GM12878 (cell line): ENCODE results near the gene LARP4B. TPM values are rescaled to one million over a fixed set of nuclear protein-coding genes. Genes with fewer than 3 reads are reported as not detected.

Experiments
- ATAC-seq: fragments of 200-7000 bp; cut with Tn5 transposase; 3 replicates; pipeline ENCODE4 v1.9.1; 2020; ENCODE audit warnings: mild to moderate bottlenecking, moderate library complexity
- BruUV-seq: library from RNA; stranded (reverse); fragments of 400-500 nt; replicated peaks from 2 replicates; lab custom pipeline; 2021; lab: Mats Ljungman, UMichigan
- CTCF ChIA-PET: fragments of 300-600 bp; sonication (Branson Sonifier 250); formaldehyde crosslinking; extraction: SDS; loops from one replicate; lab custom pipeline; 2021; ENCODE audit warnings: inconsistent platforms; lab: Yijun Ruan, JAX
- POLR2A ChIA-PET: fragments of 350-600 bp; formaldehyde crosslinking; extraction: SDS; loops from one replicate; lab custom pipeline; 2021; ENCODE audit warnings: inconsistent platforms; lab: Charles Lee
- RAD21 ChIA-PET: fragments of 300-600 bp; sonication (Branson Sonifier 250); formaldehyde crosslinking; loops from one replicate; lab custom pipeline; 2023; ENCODE audit warnings: antibody characterized with exemption; ENCODE audit not compliant: unreplicated experiment; lab: Charles Lee
- SMC1A ChIA-PET: fragments of 300-600 bp; sonication (Branson Sonifier 250); formaldehyde crosslinking; loops from one replicate; lab custom pipeline; 2023; ENCODE audit not compliant: unreplicated experiment, uncharacterized antibody; lab: Charles Lee
- DNase-seq: peaks from one replicate; pipeline ENCODE4 v3.0.0-alpha.2; 2011; ENCODE audit warnings: low read depth, low spot score
- FAIRE-seq: peaks from 3 replicates; lab custom pipeline; 2011; peaks lifted over from hg19 to GRCh38; lab: Jason Lieb, UNC
- H2AFZ ChIP-seq: 2 replicates; pipeline ENCODE4 v1.6.0; 2011; ENCODE audit warnings: low read depth, low read length, control low read depth; ENCODE audit not compliant: control insufficient read depth
- H3K27ac ChIP-seq: 2 replicates; pipeline ENCODE4 v1.5.1; 2011; ENCODE audit warnings: control low read depth; ENCODE audit not compliant: control insufficient read depth, insufficient read depth
- H3K27me3 ChIP-seq, 2 experiments: replicated peaks in 1 of 2; 2 replicates each; pipeline versions ENCODE4 v1.6.0 to v1.6.1; 2011; ENCODE audit warnings: low read length in 1 of 2; ENCODE audit not compliant: control insufficient read depth in 2 of 2, insufficient read depth in 2 of 2
- H3K36me3 ChIP-seq, 2 experiments: 2 replicates each; pipeline ENCODE4 v1.5.1; 2011; ENCODE audit warnings: low read length in 1 of 2; ENCODE audit not compliant: control insufficient read depth in 2 of 2, insufficient read depth in 2 of 2
- H3K4me1 ChIP-seq: 2 replicates; pipeline ENCODE4 v1.6.1; 2011; ENCODE audit warnings: mild to moderate bottlenecking, low read length, moderate library complexity, mixed read lengths; ENCODE audit not compliant: control insufficient read depth, insufficient read depth
- H3K4me2 ChIP-seq: 2 replicates; pipeline ENCODE4 v1.6.0; 2011; ENCODE audit warnings: control low read depth; ENCODE audit not compliant: control insufficient read depth, insufficient read depth
- H3K4me3 ChIP-seq: fragments of 200-600 bp; sonication (generic); 2 replicates; pipeline ENCODE4 v1.5.1; 2016
- H3K79me2 ChIP-seq: 2 replicates; pipeline ENCODE4 v1.6.0; 2011; ENCODE audit warnings: low read length; ENCODE audit not compliant: control insufficient read depth, insufficient read depth
- H3K9ac ChIP-seq: 2 replicates; pipeline ENCODE4 v1.8.0; 2011; ENCODE audit warnings: low read length, control low read depth, mixed read lengths; ENCODE audit not compliant: control insufficient read depth, insufficient read depth
- H3K9me3 ChIP-seq: replicated peaks from 3 replicates; pipeline ENCODE4 v1.5.1; 2011; ENCODE audit warnings: mild to moderate bottlenecking, low read length; ENCODE audit not compliant: control insufficient read depth, insufficient read depth
- H4K20me1 ChIP-seq: 2 replicates; pipeline ENCODE4 v1.6.0; 2011; ENCODE audit not compliant: control insufficient read depth, insufficient read depth
- ATF2 ChIP-seq: IDR thresholded peaks from 2 replicates; pipeline ENCODE4 v1.6.1; 2012; ENCODE audit warnings: low read length, inconsistent platforms
- BCL3 ChIP-seq: IDR thresholded peaks from 2 replicates; pipeline ENCODE4 v1.6.1; 2011; ENCODE audit warnings: borderline replicate concordance, low read depth, mild to moderate bottlenecking, moderate library complexity, low read length; ENCODE audit not compliant: insufficient read depth, poor library complexity, severe bottlenecking
- EP300 ChIP-seq, 2 experiments: fragments of 150-350 bp in 1 of 2; IDR thresholded peaks; 2 replicates each; pipeline ENCODE4 v1.6.1; 2011 to 2012; ENCODE audit warnings: low read depth in 2 of 2, low read length in 2 of 2, borderline replicate concordance in 1 of 2, improper control_type of control experiment in 1 of 2, inconsistent platforms in 1 of 2; ENCODE audit not compliant: control insufficient read depth in 1 of 2
- MLLT1 ChIP-seq: fragments of 450-650 bp; IDR thresholded peaks from 2 replicates; pipeline ENCODE4 v1.6.1; 2016; ENCODE audit warnings: mild to moderate bottlenecking
- MXI1 ChIP-seq: fragments of 150-350 bp; IDR thresholded peaks from 2 replicates; pipeline ENCODE4 v1.6.1; 2011; ENCODE audit warnings: low read depth, mild to moderate bottlenecking, inconsistent platforms, low read length, improper control_type of control experiment
- NFIC ChIP-seq: IDR thresholded peaks from 2 replicates; pipeline ENCODE4 v1.6.1; 2012; ENCODE audit warnings: low read depth, mild to moderate bottlenecking, inconsistent platforms, low read length, moderate library complexity
- PAX8 ChIP-seq: fragments of 450-650 bp; IDR thresholded peaks from 2 replicates; pipeline ENCODE4 v1.6.1; 2017; ENCODE audit warnings: mild to moderate bottlenecking, moderate library complexity
- POLR2A ChIP-seq: IDR thresholded peaks from 2 replicates; pipeline ENCODE4 v1.6.1; 2011; ENCODE audit warnings: low read depth, mild to moderate bottlenecking, low read length
- POLR2AphosphoS2 ChIP-seq: IDR thresholded peaks from 2 replicates; pipeline ENCODE4 v1.6.1; 2011; ENCODE audit warnings: low read depth, mild to moderate bottlenecking, low read length, improper control_type of control experiment, moderate library complexity
- RAD21 ChIP-seq: IDR thresholded peaks from 2 replicates; pipeline ENCODE4 v1.6.1; 2011; ENCODE audit warnings: mild to moderate bottlenecking, low read depth, low read length, moderate library complexity; ENCODE audit not compliant: insufficient read depth
- RAD51 ChIP-seq: fragments of 450-650 bp; IDR thresholded peaks from 2 replicates; pipeline ENCODE4 v1.6.1; 2016; ENCODE audit warnings: moderate library complexity, mild to moderate bottlenecking, inconsistent platforms
- RUNX3 ChIP-seq: IDR thresholded peaks from 2 replicates; pipeline ENCODE4 v1.6.1; 2012; ENCODE audit warnings: low read length, inconsistent platforms
- SKIL ChIP-seq: fragments of 450-650 bp; IDR thresholded peaks from 2 replicates; pipeline ENCODE4 v1.6.1; 2017; ENCODE audit warnings: mild to moderate bottlenecking, low read depth, inconsistent platforms; ENCODE audit not compliant: poor library complexity, severe bottlenecking
- SMAD1 ChIP-seq: fragments of 450-650 bp; IDR thresholded peaks from 2 replicates; pipeline ENCODE4 v1.6.1; 2018; ENCODE audit warnings: mild to moderate bottlenecking, low read depth; ENCODE audit not compliant: partially characterized antibody
- SMARCA5 ChIP-seq: fragments of 450-650 bp; IDR thresholded peaks from 2 replicates; pipeline ENCODE4 v1.6.1; 2017; ENCODE audit warnings: mild to moderate bottlenecking
- SRF ChIP-seq, 2 experiments: IDR thresholded peaks; 2 replicates each; pipeline ENCODE4 v1.6.1; 2011; ENCODE audit warnings: low read depth in 2 of 2, low read length in 2 of 2, mild to moderate bottlenecking in 1 of 2, moderate library complexity in 1 of 2
- ZNF217 ChIP-seq: fragments of 450-650 bp; IDR thresholded peaks from 2 replicates; pipeline ENCODE4 v1.6.1; 2017; ENCODE audit warnings: antibody characterized with exemption, mild to moderate bottlenecking
- WGBS: methylation state at CpG from one replicate; pipeline ENCODE4 v1.1.6; 2016; ENCODE audit warnings: low lambda C conversion rate; ENCODE audit not compliant: insufficient replicate concordance, insufficient coverage; ENCODE audit errors: missing lambda C conversion rate; 5-methylcytosine and 5-hydroxymethylcytosine counted together
- in situ Hi-C: fragments of 300-500 bp; cut with MboI; formaldehyde crosslinking; loops from 9 replicates; pipeline ENCODE4 v1.14.3; 2018; ENCODE audit warnings: mixed read lengths
- intact Hi-C: fragments of 100-400 bp; cut with micrococcal nuclease; formaldehyde crosslinking; loops from one replicate; pipeline ENCODE4 v1.14.2; 2022; ENCODE audit not compliant: unreplicated experiment
- polyA plus RNA-seq, 11 experiments: library from polyadenylated mRNA; depleted of rRNA in 4 of 11; unstranded in 6 of 11; stranded (reverse) in 5 of 11; fragments of >200 nt; fragmentation: Nextera tagmentation in 4 of 11; fragmentation: Illumina TruSeq in 1 of 11; extraction: Ambion mirVana in 4 of 11; extraction: Trizol in 1 of 11; gene quantifications; 1 replicate in 1 of 11; 2 replicates in 10 of 11; pipeline versions ENCODE4 v1.2.1 to v1.2.3, GENCODE V29; 2011 to 2016; ENCODE audit warnings: inconsistent platforms in 2 of 11, missing spikeins in 2 of 11, low read depth in 1 of 11
- total RNA-seq, 4 experiments: library from RNA; depleted of rRNA in 3 of 4; stranded (reverse); fragments of >200 nt in 3 of 4; fragmentation: Illumina TruSeq in 1 of 4; extraction: Trizol in 1 of 4; gene quantifications; 2 replicates each; pipeline versions ENCODE4 v1.2.1 to v1.2.3, GENCODE V29; 2013 to 2021

Gene LARP4B
- total and polyA plus RNA-seq, 10 of the 15 experiments (the other 5 are each of a cell fraction or from before 2014, with no cell fraction given), result 10.5 to 119 (median 39.4) TPM

DNA sequence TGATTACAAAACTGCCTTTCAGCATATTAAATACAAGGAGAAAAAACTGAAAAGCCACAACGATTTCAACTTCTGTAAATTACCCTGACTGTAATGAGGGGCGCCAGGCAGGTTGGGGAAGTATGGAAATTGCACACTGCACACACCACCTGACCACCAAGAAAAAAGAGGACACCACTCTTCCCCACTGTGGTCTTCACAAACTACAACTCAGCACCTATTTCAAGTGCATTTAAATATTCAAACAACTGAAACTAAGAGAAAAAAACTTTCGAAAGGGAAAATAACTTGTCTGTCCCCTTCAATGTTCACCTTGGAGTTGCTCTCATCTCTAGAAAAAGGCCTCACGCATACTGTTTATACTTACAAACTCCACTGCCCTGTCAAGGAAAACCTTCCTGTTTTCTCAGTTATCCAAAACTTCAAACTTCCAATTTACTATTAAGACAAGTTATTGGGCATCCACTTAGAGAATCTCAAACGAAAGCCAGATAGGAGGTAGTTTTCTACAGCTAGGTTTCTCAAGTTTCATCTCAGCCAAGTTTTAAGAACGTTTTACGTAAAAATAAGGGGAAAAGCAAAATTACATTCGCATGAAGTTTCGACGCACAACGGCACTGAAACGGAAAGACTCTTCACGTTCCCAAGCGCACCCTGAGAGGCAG, 1.4 kb downstream of the LARP4B start:
- ChIA-PET SMC1A (interaction anchor here (0.6 to 2.1 kb wide), 10 partner anchors 10 to 125 kb away, joined by 3 to 9 read pairs (median 4); no protein-coding TSS in a partner anchor), POLR2A (interaction anchor here (0.5 to 4.5 kb wide), 6 partner anchors 43 to 176 kb away, joined by 3 to 19 read pairs (median 6); partner anchors contain the start of gene IDI1), RAD21 (interaction anchor here (0.8 to 2.5 kb wide), 5 partner anchors 33 to 120 kb away, joined by 3 to 6 read pairs (median 3); partner anchors contain the start of gene GTPBP4), CTCF (interaction anchor here (1.0 to 1.1 kb wide), 3 partner anchors 14 to 115 kb away, joined by 3 read pairs; no protein-coding TSS in a partner anchor)
- FAIRE-seq (no peak), DNase-seq (no peak), ATAC-seq (peak; percentile 43)
- H3K9ac ChIP-seq, result peak overlapping the region; percentile 92
- no peaks in the 10 kb centered on the region for H3K27me3 ChIP-seq
- no peaks in the 10 kb centered on the region for H3K9me3 ChIP-seq
- H2AFZ ChIP-seq, result no peak overlapping the region
- in situ Hi-C loops (no loop called here), intact Hi-C loops (loop anchor here (2.0 kb wide), 2 partner anchors 59 to 119 kb away; partner anchors contain the start of genes GTPBP4 and IDI1)
- peaks cover 2 to 5% of the 10 kb centered on the region in 2 experiments; a peak in 2 of 4 replicates for H3K36me3 ChIP-seq
- peak overlapping the region; percentile 91 for H3K4me2 ChIP-seq
- H3K27ac ChIP-seq, result peak overlapping the region; percentile 83
- WGBS, result under 1% methylated on average over 14 of the region's 14 CpGs
- H3K79me2 ChIP-seq, result peaks cover 60% of the 10 kb centered on the region
- H4K20me1 ChIP-seq, result peaks cover 12% of the 10 kb centered on the region
- H3K4me1 ChIP-seq, result peaks cover 12% of the 10 kb centered on the region
- TSS peak; percentile 46 for BruUV-seq
- H3K4me3 ChIP-seq, result peak overlapping the region; percentile 79
- TF ChIP-seq MLLT1 (0 out of 2 replicates have a peak, but pooled peaks have one; percentile 39), POLR2AphosphoS2 (no peak), PAX8 (no peak), RAD21 (no peak), ATF2 (0 out of 2 replicates have a peak, but pooled peaks have one; percentile 15), SMARCA5 (no peak), RUNX3 (peak; percentile 42), NFIC (peak; percentile 56), SRF (IDR thresholded peaks at IDR 0.05; ENCODE audit: low read depth in 2 of 2, low read length in 2 of 2) (no peak), SMAD1 (no peak), BCL3 (no peak), POLR2A (no peak), ZNF217 (no peak), SKIL (peak; percentile 14), EP300 (IDR thresholded peaks at IDR 0.05; ENCODE audit: borderline replicate concordance in 1 of 2, control insufficient read depth in 1 of 2, low read depth in 2 of 2, low read length in 2 of 2) (no peak), MXI1 (peak; percentile 3), RAD51 (peak; percentile 70)
